HEK293T (cell line): ENCODE data around the gene SRGAP2C.
"Not testable (repeated sequence)": the region's sequence is repeated elsewhere in the genome, so short reads cannot be mapped to it uniquely, and the experiment has no call there.

Experiments
- CTCF ChIA-PET: fragments of 350-600 bp; formaldehyde crosslinking; extraction: SDS; loops from one replicate; lab custom pipeline; 2021; ENCODE audit warnings: antibody characterized with exemption, inconsistent platforms; lab: Yijun Ruan, JAX
- POLR2A ChIA-PET: fragments of 350-600 bp; formaldehyde crosslinking; extraction: SDS; loops from one replicate; lab custom pipeline; 2020; ENCODE audit warnings: antibody characterized with exemption, inconsistent platforms; lab: Yijun Ruan, JAX
- DNase-seq: peaks from one replicate; pipeline ENCODE4 v3.0.0; 2012; ENCODE audit warnings: mixed read lengths; ENCODE audit errors: extremely low spot score

The SRGAP2C gene

DNA sequence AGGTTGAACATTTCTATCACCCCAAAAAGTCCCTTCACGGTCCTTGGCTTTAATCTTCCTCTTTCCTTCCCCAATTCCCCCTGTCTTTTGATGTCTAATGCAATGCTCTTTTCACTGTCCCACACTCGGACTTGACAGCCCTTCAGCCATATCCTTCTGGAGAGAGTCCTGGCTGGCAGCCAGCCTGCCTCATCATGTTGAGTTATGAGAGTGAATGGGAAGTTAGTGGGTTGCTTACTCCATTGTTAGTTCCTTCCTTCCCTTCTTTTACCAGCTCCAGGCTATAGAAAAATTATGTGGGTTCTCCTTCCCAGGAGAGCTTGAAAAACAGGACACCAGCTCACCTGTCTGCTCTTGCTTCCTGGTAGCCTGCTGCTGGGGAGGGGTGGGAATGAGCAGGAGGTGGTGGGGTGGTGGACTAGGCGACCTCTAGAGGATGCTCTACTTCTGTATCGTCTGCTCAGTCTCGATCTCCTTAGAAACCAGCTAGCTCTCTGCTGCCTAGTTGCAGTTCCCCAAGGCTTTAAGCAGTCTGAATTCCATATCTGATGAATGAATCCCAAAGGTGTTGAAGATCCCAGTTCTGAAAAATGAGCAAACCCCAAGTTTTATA, 29.9 kb downstream of the SRGAP2C start:
- DNase-seq, POLR2A ChIA-PET, CTCF ChIA-PET: not testable (repeated sequence)

DNA sequence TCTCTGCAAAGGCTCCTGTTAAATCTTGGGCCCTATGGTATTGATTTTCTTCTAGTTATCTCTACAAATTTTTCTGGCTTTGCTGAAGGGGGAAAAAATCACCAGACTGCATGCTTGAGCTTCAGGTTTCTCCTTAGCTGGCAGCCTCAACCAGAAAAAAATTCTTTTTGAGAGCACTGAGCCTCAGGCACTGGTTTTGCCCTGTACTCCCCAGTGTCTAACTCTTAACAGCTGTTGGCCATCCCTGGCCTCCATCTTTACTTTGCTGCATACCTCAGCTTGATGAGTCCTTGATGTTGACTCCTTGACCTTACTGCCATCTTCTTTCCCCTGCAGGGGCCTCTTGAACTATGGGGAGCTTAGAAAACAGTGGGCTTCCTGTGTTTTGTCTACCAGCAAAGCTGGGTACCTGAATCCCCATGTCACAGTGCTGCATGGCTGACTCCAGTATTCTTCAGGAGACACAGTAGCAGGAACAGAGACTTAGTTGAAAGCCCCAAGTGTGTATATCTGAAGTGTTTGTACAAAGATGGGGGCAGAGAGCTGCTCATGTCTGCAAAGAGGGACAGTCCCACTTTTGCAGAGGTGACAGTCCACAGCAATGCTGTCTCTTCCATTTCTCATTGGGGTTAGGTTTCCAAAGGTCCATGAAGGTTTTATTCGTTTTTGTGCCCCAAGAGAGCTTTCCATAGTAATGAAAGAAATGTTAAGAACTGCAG, 31.1 kb downstream of the SRGAP2C start:
- DNase-seq, POLR2A ChIA-PET, CTCF ChIA-PET: not testable (repeated sequence)

DNA sequence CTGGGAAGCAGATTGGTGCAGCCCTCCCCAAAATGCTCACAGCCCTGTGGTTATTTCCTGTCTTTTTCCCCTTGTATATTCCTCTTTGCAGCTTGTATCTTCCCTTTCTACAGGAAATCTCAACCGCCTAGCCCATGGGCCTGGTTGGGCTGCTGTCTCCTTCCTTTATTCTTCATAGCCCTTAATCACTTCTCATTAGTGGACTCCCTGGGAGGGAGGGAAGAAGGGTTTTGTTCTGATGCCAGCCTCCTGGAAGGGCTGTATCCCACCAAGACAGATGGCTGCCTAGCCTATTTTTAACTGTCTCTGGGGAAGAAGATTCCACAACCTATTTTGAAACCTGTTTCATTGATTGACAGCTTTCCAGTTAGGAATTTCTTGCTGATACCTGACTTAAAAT, 31.9 kb downstream of the SRGAP2C start:
- POLR2A ChIA-PET, DNase-seq, CTCF ChIA-PET: not testable (repeated sequence)

DNA sequence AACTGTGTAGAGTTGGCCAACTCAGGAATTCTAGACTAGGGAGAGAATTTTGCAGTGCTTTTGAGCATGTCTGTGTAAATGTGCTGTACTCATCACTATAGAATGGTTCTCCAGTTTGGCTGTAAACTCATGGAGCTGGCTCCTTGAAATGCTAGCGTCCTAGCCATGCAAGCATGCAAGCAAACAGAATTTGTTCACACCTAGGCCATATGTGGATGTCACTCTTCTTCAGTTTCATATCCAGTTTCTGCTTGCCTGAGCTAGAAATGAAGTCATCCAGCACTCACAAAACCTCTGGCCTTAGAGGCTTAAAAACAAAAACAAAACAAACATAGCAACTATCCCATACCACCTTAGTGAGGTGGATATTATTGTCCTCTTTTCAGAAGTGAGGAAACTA, 37.0 kb downstream of the SRGAP2C start:
- POLR2A ChIA-PET, DNase-seq, CTCF ChIA-PET: not testable (repeated sequence)

DNA sequence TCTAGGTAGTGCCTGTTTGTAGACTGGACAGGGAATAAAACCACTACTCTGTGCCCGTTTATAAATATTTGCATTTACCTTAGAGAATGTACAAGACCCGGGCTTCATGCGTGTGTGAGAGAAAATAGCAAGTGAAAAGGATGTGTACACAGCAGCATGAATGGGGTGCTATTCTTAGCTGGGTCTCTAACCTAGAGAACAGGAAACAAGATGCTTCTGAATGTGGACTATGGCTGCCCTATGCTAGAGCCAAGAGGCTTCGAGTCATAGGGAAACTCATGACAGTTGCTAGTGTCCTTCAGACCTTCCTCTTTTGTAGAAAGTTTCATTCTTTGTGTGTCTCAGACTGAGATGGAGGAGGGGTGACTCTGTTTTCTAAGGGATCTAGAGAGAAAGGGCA, 39.9 kb downstream of the SRGAP2C start:
- CTCF ChIA-PET, POLR2A ChIA-PET, DNase-seq: not testable (repeated sequence)

DNA sequence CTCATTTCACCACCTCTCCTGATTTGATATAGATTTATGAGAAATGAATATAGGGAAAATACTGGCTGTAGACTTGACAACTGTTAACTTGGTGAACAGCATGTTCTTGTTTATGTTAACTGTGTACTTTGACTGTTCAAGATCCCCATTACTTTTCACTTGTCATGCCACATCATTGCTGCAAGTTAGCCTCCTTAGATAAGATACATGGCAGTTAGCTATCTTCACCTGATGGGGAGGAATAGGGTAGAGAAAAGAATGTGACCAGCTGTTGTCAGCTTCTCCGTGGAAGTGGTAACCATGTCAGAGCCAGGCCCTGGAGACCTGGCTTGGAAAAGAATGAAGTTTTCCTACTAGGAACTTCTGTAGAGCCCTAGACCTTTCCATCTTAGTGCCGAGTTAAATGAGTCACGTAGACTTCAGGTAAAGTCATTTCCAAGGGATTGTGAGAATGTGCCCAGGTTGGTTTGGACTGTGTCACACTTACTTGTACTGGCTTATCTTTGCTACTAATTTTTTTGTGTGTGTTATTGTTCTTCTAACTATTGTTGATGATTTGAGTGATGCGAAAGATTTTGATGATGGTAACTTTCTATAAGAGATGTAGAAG, 41.6 kb downstream of the SRGAP2C start:
- POLR2A ChIA-PET, result not testable (repeated sequence)

DNA sequence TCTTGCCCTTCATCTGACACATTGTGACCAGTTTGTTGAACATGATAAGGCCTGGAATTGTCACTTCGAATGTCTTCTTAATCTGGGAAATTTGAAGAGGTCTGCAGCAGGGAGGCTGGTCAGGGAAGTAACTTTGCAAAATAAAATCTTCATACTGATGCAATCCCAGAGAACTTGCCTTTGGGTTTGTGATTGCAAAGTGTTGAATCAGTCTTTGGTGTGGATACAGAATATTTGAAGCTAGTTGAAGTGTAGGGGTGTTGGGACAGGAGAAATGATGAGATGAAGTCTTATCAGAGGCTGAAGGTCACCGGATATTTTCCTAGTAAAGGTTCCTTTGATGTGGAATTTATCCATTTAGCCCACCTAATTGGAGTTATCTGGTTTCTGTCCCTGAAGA, 42.1 kb downstream of the SRGAP2C start:
- DNase-seq, POLR2A ChIA-PET, CTCF ChIA-PET: not testable (repeated sequence)

More for the DNA sequence above, 41.6 kb downstream of the SRGAP2C start:
- CTCF ChIA-PET, DNase-seq: not testable (repeated sequence)

DNA sequence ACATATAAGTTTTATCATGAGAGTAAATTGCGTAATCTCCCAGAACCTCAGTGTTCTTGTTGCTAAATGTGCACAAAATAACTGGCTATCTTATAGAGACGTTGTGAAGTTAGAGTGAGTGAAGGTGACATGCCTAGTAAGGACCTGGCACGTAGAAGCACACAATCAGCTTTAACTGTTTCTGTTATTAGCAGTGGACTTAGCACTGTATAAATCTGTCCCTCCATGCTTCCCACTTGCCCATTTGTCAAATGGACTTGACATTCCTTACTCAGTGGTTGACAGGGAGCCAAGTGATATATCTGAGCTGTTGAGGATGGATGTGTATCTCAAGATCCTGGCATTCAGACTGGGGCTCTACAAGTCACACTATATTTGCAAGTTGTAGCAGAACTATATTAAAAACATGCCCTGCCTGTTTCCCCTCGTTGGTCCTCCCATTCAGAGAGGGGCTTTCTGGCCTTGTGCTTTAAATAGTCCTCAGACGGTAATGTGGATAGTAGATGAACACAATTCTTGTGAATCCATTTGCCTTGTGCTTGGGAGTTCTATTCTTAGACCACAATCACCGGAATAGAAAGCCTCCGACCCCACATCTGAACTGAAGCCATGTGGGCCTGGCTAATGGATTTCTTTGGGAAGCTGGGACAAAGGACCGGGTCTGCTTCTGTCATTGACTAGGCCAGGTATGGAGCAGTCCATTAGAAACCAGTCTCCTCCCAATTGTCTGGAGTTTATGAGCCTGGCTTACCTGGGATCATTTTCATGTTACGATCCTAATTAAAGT, 43.0 kb downstream of the SRGAP2C start:
- DNase-seq, POLR2A ChIA-PET, CTCF ChIA-PET: not testable (repeated sequence)

DNA sequence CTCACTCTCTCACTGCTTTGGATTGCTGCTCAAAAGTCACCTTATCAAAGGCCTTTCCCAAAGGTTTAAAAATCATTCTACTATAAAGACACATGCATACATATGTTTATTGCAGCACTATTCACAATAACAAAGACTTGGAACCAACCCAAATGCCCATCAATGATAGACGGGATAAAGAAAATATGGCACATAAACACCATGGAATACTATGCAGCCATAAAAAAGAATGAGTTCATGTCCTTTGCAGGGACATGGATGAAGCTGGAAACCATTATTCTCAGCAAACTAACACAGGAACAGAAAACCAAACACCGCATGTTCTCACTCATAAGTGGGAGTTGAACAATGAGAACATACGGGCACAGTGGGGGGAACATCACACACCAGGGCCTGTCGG, 45.9 kb downstream of the SRGAP2C start:
- not testable (repeated sequence) for DNase-seq

DNA sequence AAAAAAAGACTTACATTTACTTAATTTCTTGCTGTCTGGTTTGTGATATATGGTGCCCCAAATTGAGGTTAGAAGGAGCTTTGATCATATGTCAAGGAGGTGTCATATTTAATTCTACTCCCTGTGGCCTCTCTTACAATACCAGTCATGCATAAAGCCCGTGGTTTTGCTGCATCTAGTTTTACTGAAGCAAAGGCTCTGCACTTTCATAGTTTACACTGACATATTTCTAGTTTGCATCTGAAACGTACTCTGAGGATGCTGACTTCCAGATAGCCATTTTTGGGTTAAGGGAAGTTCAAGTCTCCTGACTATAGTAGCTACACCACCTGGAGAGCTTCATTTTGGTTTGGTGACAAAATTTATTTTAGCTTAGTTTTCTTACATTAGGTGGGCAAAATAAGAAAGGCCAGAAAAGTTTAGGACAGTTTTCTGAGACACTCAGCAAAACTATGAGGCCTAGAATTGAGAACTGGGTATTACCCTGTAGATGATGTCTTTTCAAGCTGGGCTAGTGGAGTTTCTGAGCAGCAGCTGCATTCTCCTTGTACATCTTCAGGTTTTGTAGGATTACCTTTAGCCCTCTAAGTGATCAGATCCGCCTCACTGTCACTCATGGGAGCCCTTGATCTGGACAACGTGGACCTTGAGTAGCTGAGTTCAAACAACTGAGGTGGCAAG, 47.8 kb downstream of the SRGAP2C start:
- POLR2A ChIA-PET, DNase-seq, CTCF ChIA-PET: not testable (repeated sequence)

More for the DNA sequence above, 45.9 kb downstream of the SRGAP2C start:
- CTCF ChIA-PET, POLR2A ChIA-PET: not testable (repeated sequence)

DNA sequence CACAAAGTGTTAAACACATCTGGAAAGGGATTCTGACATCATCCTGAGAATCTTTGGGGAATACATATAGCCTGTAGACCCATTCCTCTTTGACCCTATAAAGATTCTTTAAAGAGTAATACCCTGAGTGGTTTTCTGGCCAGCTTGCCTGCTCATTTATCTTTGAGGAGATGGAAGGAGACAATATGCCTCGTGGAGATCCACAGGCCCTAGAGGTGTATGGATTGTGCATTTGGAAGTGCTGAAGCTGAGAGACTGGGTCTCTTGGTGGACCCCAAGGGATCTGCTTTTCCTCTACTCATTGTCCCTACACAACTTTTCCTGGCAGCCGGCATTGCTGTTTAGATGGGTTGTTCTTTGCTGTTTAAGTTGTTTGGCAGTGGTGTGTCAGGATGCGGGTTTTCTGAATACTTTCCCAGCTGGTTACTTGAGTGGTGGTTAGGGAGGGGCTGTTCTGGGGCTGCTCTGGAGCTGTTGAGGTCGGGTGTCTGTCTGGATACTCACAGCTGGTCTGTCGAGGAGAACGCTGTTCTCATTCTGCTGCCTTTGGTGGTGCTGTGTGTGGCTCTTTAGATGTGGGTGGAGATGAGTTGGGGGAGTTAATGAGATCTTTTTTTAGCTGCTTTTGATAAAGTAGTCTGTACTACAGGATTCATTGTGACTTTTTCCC, 49.5 kb downstream of the SRGAP2C start:
- CTCF ChIA-PET, POLR2A ChIA-PET: not testable (repeated sequence)

DNA sequence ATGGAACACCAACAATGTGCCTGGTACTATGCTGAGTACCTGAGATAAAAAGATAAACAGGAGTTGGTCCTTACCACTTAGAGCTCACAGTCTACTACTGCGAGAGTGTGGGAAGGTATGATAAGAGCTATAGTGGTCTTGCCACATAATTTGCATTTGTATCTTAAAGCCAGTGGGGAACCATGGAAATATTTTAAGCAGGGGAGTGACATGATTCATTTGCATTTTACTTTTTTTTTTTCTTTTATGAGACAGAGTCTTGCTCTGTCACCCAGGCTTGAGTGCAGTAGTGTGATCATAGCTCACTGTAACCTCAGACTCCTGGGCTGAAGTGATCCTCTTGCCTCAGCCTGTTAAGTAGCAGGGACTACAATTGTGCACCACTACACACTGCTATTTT, 53.6 kb downstream of the SRGAP2C start:
- CTCF ChIA-PET, POLR2A ChIA-PET, DNase-seq: not testable (repeated sequence)

More for the DNA sequence above, 49.5 kb downstream of the SRGAP2C start:
- DNase-seq, result not testable (repeated sequence)

DNA sequence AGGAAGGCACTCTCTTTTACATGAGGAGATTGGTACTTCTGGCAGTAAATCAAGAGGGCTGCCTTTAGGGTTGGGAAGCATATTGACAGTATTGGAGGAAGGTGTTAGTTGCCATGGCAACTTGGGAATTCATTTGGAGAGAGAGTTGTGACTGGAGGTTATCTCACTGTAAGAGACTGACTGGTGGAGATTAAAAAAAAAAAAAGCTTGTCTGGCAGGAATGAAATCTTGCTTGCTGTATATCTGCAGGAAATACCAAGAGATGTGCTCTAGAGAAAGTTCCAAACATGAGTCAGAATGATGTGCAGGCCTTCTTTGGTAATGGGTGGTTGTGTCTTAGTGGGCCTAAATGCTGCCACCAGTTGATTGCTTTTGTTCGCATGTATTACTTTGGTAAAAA, 59.1 kb downstream of the SRGAP2C start:
- DNase-seq, CTCF ChIA-PET, POLR2A ChIA-PET: not testable (repeated sequence)

DNA sequence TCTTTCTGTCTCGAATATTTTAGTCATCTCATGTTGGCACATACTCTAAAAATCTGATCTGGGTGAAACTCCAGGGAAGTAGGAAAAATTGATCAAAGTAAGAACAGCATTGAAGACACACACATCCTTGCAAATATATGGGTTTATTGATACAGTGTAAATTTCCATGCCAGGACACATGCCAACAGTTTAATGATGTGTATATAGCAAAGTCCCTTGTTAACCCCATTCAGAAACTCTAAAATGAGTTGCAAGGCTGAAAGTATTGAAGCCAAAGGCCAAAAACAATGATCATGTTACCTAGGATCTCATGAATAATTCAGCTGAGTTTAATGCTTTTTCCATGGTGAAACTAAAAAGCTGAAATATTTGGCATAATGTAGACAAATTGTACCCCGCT, 61.6 kb downstream of the SRGAP2C start:
- DNase-seq, CTCF ChIA-PET, POLR2A ChIA-PET: not testable (repeated sequence)

DNA sequence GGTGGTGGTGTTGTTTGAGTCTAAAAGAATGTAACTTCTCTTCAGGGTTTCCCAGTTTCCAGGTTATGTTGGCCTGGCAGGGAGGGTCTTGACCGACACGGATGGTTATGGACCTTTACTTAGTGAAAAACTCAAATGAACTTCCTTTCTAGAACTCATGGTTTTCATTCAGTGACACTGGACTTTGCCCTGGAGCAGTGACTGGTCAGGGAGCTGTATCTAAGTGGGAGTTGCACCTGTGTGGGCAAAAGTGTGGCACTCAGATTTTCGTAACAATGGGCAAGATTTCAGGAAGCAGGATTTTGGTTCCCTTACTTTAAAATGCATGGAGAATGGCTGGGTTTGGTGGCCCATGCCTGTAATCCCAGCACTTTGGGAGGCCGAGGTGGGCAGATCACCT, 67.9 kb downstream of the SRGAP2C start:
- POLR2A ChIA-PET, DNase-seq, CTCF ChIA-PET: not testable (repeated sequence)

DNA sequence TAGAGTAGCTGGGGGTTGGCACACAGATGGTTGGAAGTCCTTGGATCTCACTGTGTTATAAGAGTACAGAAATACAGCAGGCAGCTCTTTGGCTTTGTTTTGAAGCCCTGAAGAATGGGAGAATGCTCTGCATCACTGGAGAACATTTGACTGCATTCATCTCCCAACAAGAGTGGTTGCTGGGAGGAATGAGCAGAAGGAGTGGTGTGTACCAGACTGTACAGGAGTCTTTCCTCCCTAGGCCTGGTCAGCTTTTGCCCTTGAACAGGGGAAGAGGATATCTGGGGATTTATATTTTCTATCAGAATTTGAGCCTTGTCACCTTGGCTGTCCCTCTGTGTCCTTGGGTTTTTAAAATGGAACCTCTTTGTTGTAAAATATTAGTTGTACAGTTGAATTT, 69.8 kb downstream of the SRGAP2C start:
- DNase-seq, POLR2A ChIA-PET, CTCF ChIA-PET: not testable (repeated sequence)

DNA sequence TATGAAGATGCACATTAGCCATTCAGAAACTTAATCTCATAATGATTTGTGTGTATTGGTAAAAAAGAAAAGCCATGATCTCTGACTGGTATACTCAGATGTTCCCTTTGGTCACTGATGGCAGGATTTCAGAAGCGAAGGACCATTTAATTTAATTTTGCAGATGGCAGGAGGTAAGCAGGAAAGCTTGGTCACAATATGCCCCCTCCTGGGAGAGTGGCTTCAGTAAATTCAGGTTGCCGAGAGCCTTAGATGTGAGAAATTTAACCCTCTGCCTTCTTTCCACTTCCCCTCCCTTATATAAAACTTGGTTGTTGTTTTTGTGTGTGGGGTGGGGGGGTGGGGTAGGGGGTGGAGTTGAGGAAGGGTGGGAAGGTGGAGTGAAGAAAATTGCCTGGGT, 72.9 kb downstream of the SRGAP2C start:
- CTCF ChIA-PET, POLR2A ChIA-PET, DNase-seq: not testable (repeated sequence)
